Neuronal stem cell (in vitro differentiated cells): Measurements from ENCODE around the gene TMEM72.

Source experiments
- DNase-seq: peaks from one replicate; pipeline ENCODE4 v3.0.0-alpha.2; 2013; ENCODE audit warnings: low spot score
- H2AFZ ChIP-seq: one replicate; pipeline ENCODE4 v1.6.1; 2013; ENCODE audit warnings: mild to moderate bottlenecking, low read length, inconsistent platforms
- H2AK5ac ChIP-seq: 2 replicates; pipeline ENCODE4 v1.6.1; 2013; ENCODE audit warnings: low read depth, mild to moderate bottlenecking, inconsistent platforms, low read length, moderate library complexity, mixed read lengths
- H2BK120ac ChIP-seq: 2 replicates; pipeline ENCODE4 v1.6.1; 2013; ENCODE audit warnings: low read depth, mild to moderate bottlenecking, inconsistent platforms, low read length, moderate library complexity, mixed read lengths
- H2BK12ac ChIP-seq: one replicate; pipeline ENCODE4 v1.6.1; 2013; ENCODE audit warnings: low read length, inconsistent platforms
- H2BK15ac ChIP-seq: 2 replicates; pipeline ENCODE4 v1.6.1; 2013; ENCODE audit warnings: mild to moderate bottlenecking, low read length, inconsistent platforms, mixed read lengths
- H2BK5ac ChIP-seq: one replicate; pipeline ENCODE4 v1.6.1; 2013; ENCODE audit warnings: inconsistent platforms, mild to moderate bottlenecking, low read length, moderate library complexity
- H3K14ac ChIP-seq: one replicate; pipeline ENCODE4 v1.6.1; 2013; ENCODE audit warnings: low read length, inconsistent platforms
- H3K18ac ChIP-seq: 2 replicates; pipeline ENCODE4 v1.6.1; 2013; ENCODE audit warnings: low read length, inconsistent platforms
- H3K23ac ChIP-seq: 2 replicates; pipeline ENCODE4 v1.6.1; 2013; ENCODE audit warnings: low read depth, mild to moderate bottlenecking, mixed read lengths, low read length, inconsistent platforms; ENCODE audit not compliant: poor library complexity
- H3K27ac ChIP-seq: replicated peaks from 3 replicates; pipeline ENCODE4 v1.5.1; 2013; ENCODE audit warnings: low read length, inconsistent platforms
- H3K27me3 ChIP-seq, 3 experiments: 2 replicates each; pipeline ENCODE4 v1.6.1; 2013; ENCODE audit warnings: low read length in 3 of 3, mild to moderate bottlenecking in 2 of 3, inconsistent platforms in 1 of 3, low read depth in 1 of 3, mixed read lengths in 1 of 3, moderate library complexity in 1 of 3; ENCODE audit not compliant: control insufficient read depth in 3 of 3, insufficient read depth in 3 of 3
- H3K36me3 ChIP-seq, 2 donors: replicated peaks in 1 of 2; 2 replicates each; pipeline ENCODE4 v1.6.1; 2013; ENCODE audit warnings: low read length in 2 of 2; ENCODE audit not compliant: control insufficient read depth in 2 of 2, insufficient read depth in 2 of 2
- H3K4ac ChIP-seq: 2 replicates; pipeline ENCODE4 v1.6.1; 2013; ENCODE audit warnings: inconsistent platforms, mild to moderate bottlenecking, low read length, moderate library complexity
- H3K4me1 ChIP-seq, 2 donors: 1 replicate in 1 of 2; 2 replicates in 1 of 2; pipeline ENCODE4 v1.6.1; 2013; ENCODE audit warnings: low read length in 2 of 2, low read depth in 1 of 2; ENCODE audit not compliant: control insufficient read depth in 2 of 2, insufficient read depth in 1 of 2
- H3K4me2 ChIP-seq: one replicate; pipeline ENCODE4 v1.6.1; 2013; ENCODE audit warnings: mild to moderate bottlenecking, low read length, inconsistent platforms; ENCODE audit not compliant: insufficient read depth, poor library complexity, severe bottlenecking
- H3K4me3 ChIP-seq, 2 donors: 2 replicates each; pipeline ENCODE4 v1.5.1; 2013; ENCODE audit warnings: low read length in 2 of 2, mild to moderate bottlenecking in 2 of 2, inconsistent platforms in 1 of 2, moderate library complexity in 1 of 2
- H3K79me1 ChIP-seq: one replicate; pipeline ENCODE4 v1.6.1; 2013; ENCODE audit warnings: low read depth, mild to moderate bottlenecking, inconsistent platforms, low read length, moderate library complexity
- H3K9ac ChIP-seq: one replicate; pipeline ENCODE4 v1.6.1; 2013; ENCODE audit warnings: mild to moderate bottlenecking, low read depth, low read length, inconsistent platforms; ENCODE audit not compliant: poor library complexity
- H3K9me3 ChIP-seq, 2 donors: replicated peaks in 1 of 2; 2 replicates each; pipeline versions ENCODE3 to v1.6.1; 2013; ENCODE audit warnings: low read length in 2 of 2, mild to moderate bottlenecking in 2 of 2, inconsistent platforms in 1 of 2, low read depth in 1 of 2, mixed read lengths in 1 of 2, moderate library complexity in 1 of 2; ENCODE audit not compliant: control insufficient read depth in 2 of 2, insufficient read depth in 1 of 2
- H4K8ac ChIP-seq: one replicate; pipeline ENCODE4 v1.6.1; 2013; ENCODE audit warnings: low read depth, mild to moderate bottlenecking, inconsistent platforms, low read length, moderate library complexity
- H4K91ac ChIP-seq: one replicate; pipeline ENCODE4 v1.6.1; 2013; ENCODE audit warnings: low read length, low read depth, mild to moderate bottlenecking, inconsistent platforms; ENCODE audit not compliant: poor library complexity
- WGBS, 2 donors: extraction: QIAGEN DNeasy Blood & Tissue Kit; methylation state at CpG; one replicate each; pipeline ENCODE4 v1.1.7; 2013; ENCODE audit warnings: missing lambda C conversion rate in 2 of 2, mixed read lengths in 1 of 2; ENCODE audit not compliant: insufficient read length in 2 of 2, insufficient replicate concordance in 1 of 2; ENCODE audit errors: extremely low coverage in 2 of 2; 5-methylcytosine and 5-hydroxymethylcytosine counted together

Gene TMEM72

DNA sequence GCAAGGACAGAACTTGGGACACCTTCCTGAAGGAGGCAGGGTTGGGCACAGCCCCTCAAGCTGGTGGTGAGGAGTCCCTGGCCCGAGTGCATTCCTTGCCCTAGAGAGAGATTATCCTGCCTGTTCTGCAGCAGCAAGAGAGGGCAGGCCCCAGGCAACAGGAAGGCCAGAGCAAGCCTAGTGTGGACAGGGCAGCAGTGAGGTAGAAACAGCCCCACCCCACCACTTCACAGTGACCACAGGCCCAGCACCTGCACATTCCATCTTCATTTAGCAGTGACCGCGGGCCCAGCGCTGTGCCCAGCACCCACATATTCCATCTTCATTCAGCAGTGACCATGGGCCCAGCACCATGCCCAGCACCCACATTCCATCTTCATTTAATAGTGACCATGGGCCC, 16.4 kb upstream of the TMEM72 start:
- no peak for DNase-seq
- H3K18ac ChIP-seq = peak overlapping the region; percentile 54
- no CpG with 5 or more reads among the region's 4 CpGs for WGBS, 2 donors

GRCh38 chr10:44895280-44895679, 15.9 kb upstream of the TMEM72 start:
- Histone ChIP-seq H3K36me3 (no peaks in the 10 kb centered on the region), H2BK120ac (no peak overlapping the region), H3K27ac (no peak overlapping the region), H3K79me1 (no peaks in the 10 kb centered on the region), H3K9ac (no peak overlapping the region), H2BK5ac (no peak overlapping the region), H3K4me1 (peaks cover 0 to 21% of the 10 kb centered on the region in 2 donors), H2BK15ac (no peak overlapping the region), H2AFZ (no peak overlapping the region), H4K91ac (no peak overlapping the region), H3K4me2 (no peak overlapping the region), H3K23ac (no peak overlapping the region), H3K18ac (no peak overlapping the region), H3K27me3 (peaks cover 0 to 3% (median 0%) of the 10 kb centered on the region in 3 experiments), H2AK5ac (no peak overlapping the region), H3K14ac (no peak overlapping the region), H3K4ac (no peak overlapping the region), H3K4me3 (no peak overlapping the region), H2BK12ac (no peak overlapping the region), H4K8ac (no peak overlapping the region), H3K9me3 (no peaks in the 10 kb centered on the region)
- no peak for DNase-seq
- WGBS, 2 donors = no CpG with 5 or more reads among the region's 5 CpGs

More for the DNA sequence above, 16.4 kb upstream of the TMEM72 start:
- no peak overlapping the region for H3K14ac ChIP-seq
- H3K9me3 ChIP-seq = no peaks in the 10 kb centered on the region
- H3K4ac ChIP-seq = no peak overlapping the region
- no peak overlapping the region for H4K91ac ChIP-seq
- H3K27ac ChIP-seq = no peak overlapping the region
- H2AFZ ChIP-seq = no peak overlapping the region
- H3K4me3 ChIP-seq = no peak overlapping the region
- H3K9ac ChIP-seq = no peak overlapping the region
- H3K4me2 ChIP-seq = no peak overlapping the region
- H2AK5ac ChIP-seq = peak overlapping the region; percentile 23
- no peak overlapping the region for H2BK12ac ChIP-seq
- H2BK15ac ChIP-seq = peak overlapping the region; percentile 23
- H3K36me3 ChIP-seq = no peaks in the 10 kb centered on the region
- peaks cover 0 to 5% (median 0%) of the 10 kb centered on the region in 3 experiments for H3K27me3 ChIP-seq
- H3K79me1 ChIP-seq = no peaks in the 10 kb centered on the region
- no peak overlapping the region for H2BK120ac ChIP-seq
- no peak overlapping the region for H4K8ac ChIP-seq
- H3K23ac ChIP-seq = no peak overlapping the region
- no peak overlapping the region for H2BK5ac ChIP-seq
- H3K4me1 ChIP-seq = peaks cover 0 to 16% of the 10 kb centered on the region in 2 donors

DNA sequence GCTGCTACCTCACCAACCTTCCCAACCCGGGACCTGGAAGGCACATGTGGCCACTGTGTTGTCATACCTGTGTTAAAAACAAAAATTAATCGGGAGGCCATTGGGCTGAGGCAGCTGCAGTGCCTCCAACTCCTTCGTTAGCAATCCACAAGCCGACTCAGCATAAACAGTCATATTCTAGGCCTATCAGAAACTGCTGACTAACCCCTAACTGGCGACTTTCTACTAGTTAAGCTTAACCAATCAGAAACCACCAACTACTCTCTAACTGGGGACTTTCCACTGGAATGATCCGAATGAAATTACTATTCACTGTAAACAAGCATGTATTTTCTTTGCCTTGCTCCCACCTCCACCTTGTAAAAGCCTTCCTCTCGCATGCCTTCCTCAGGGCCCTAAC, 14.1 kb upstream of the TMEM72 start:
- H2AK5ac ChIP-seq = no peak overlapping the region
- no peak overlapping the region for H2AFZ ChIP-seq
- H3K14ac ChIP-seq = no peak overlapping the region
- H3K79me1 ChIP-seq = no peaks in the 10 kb centered on the region
- no peak overlapping the region for H3K4me2 ChIP-seq
- H2BK12ac ChIP-seq = no peak overlapping the region
- H4K91ac ChIP-seq = no peak overlapping the region
- peaks cover 0 to 21% of the 10 kb centered on the region in 2 donors for H3K4me1 ChIP-seq
- H3K36me3 ChIP-seq = no peaks in the 10 kb centered on the region
- H3K18ac ChIP-seq = no peak overlapping the region
- no CpG with 5 or more reads among the region's 7 CpGs for WGBS, 2 donors
- H3K9me3 ChIP-seq = no peaks in the 10 kb centered on the region
- H3K9ac ChIP-seq = no peak overlapping the region
- no peak overlapping the region for H2BK120ac ChIP-seq
- no peak for DNase-seq
- peak overlapping the region; percentile 6 for H2BK15ac ChIP-seq
- no peak overlapping the region for H2BK5ac ChIP-seq
- H3K27me3 ChIP-seq = peaks cover 0 to 3% (median 0%) of the 10 kb centered on the region in 3 experiments
- H3K4ac ChIP-seq = no peak overlapping the region
- no peak overlapping the region for H4K8ac ChIP-seq
- H3K4me3 ChIP-seq = no peak overlapping the region
- no peak overlapping the region for H3K27ac ChIP-seq
- H3K23ac ChIP-seq = no peak overlapping the region

- no peak overlapping the region for H3K27ac ChIP-seq
- no CpG with 5 or more reads among the region's 4 CpGs for WGBS, 2 donors
- H2BK5ac ChIP-seq = no peak overlapping the region
Observed at GRCh38 chr10:44898665-44899064, 12.5 kb upstream of the TMEM72 start.

More at GRCh38 chr10:44898665-44899064, 12.5 kb upstream of the TMEM72 start:
- H3K4me2 ChIP-seq = no peak overlapping the region
- H3K14ac ChIP-seq = no peak overlapping the region
- no peaks in the 10 kb centered on the region for H3K27me3 ChIP-seq
- no peak overlapping the region for H2BK12ac ChIP-seq
- peaks cover 0 to 29% of the 10 kb centered on the region in 2 donors for H3K4me1 ChIP-seq
- H2BK120ac ChIP-seq = no peak overlapping the region
- H4K91ac ChIP-seq = no peak overlapping the region
- H3K18ac ChIP-seq = peak overlapping the region; percentile 53
- no peak for DNase-seq
- H3K9ac ChIP-seq = no peak overlapping the region
- no peaks in the 10 kb centered on the region for H3K36me3 ChIP-seq
- H2BK15ac ChIP-seq = no peak overlapping the region
- H2AFZ ChIP-seq = no peak overlapping the region
- no peak overlapping the region for H4K8ac ChIP-seq
- H3K4ac ChIP-seq = no peak overlapping the region
- no peak overlapping the region for H3K23ac ChIP-seq
- no peaks in the 10 kb centered on the region for H3K79me1 ChIP-seq
- H3K4me3 ChIP-seq = no peak overlapping the region
- no peaks in the 10 kb centered on the region for H3K9me3 ChIP-seq
- peak overlapping the region; percentile 35 for H2AK5ac ChIP-seq
